AG10803 (cell line): ENCODE data around the gene MFSD6.

Experiments
- DNase-seq: peaks from one replicate; pipeline ENCODE4 v3.0.0; 2010; ENCODE audit warnings: low read depth
- H3K4me3 ChIP-seq: 2 replicates; pipeline ENCODE4 v1.5.1; 2011; ENCODE audit warnings: mild to moderate bottlenecking, low read length, control low read depth
- TF ChIP-seq, protein P1 (sequence below): conservative IDR thresholded peaks from 2 replicates; pipeline ENCODE4 v1.5.1; 2011; ENCODE audit warnings: mild to moderate bottlenecking, low read length, control low read depth, inconsistent platforms

MFSD6 gene

DNA sequence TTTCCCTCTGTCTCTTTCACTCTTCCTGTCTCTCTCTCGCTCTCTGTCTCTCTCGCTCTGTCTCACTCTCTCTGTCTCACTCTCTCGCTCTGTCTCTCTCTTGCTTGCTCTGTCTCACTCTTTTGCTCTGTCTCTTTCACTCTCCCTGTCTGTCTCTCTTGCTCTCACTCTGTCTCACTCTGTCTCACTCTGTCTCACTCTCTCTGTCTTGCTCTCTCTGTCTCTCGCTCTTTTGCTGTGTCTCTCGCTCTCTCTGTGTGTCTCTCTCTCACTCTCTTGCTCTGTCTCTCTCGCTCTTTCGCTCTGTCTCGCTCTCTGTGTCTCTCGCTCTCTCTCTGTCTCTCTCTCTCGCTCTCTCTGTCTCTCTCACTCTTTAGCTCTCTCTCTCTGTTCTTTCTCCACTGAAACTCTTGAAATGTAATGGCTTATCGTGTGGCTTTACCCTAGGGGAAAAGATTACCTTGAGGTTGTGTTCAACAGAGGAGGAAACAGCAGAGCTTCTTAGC, 41.9 kb upstream of the MFSD6 start:
- no peak overlapping the region for H3K4me3 ChIP-seq
- TF ChIP-seq, protein P1, sequence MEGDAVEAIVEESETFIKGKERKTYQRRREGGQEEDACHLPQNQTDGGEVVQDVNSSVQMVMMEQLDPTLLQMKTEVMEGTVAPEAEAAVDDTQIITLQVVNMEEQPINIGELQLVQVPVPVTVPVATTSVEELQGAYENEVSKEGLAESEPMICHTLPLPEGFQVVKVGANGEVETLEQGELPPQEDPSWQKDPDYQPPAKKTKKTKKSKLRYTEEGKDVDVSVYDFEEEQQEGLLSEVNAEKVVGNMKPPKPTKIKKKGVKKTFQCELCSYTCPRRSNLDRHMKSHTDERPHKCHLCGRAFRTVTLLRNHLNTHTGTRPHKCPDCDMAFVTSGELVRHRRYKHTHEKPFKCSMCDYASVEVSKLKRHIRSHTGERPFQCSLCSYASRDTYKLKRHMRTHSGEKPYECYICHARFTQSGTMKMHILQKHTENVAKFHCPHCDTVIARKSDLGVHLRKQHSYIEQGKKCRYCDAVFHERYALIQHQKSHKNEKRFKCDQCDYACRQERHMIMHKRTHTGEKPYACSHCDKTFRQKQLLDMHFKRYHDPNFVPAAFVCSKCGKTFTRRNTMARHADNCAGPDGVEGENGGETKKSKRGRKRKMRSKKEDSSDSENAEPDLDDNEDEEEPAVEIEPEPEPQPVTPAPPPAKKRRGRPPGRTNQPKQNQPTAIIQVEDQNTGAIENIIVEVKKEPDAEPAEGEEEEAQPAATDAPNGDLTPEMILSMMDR, result no peak
- DNase-seq, result no peak

DNA sequence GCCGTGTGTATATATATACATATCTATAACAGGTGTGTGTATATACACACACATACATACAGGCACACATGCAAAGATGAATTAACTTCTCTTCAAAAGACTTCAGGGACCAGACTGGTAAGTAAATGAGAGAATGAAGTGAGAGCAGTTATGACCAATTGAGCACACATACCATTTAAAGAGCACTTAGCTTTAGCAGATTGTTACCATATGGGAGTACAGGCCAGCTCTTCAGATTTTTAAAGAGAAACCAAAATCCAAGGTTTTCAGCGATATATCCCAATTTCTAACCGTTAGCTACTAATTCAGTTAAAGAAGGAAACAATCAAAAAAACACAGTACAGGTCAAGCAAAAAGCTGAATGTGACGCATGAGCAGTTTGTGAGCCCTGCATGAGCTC, 41.1 kb upstream of the MFSD6 start:
- DNase-seq, result no peak
- TF ChIP-seq, protein P1, result no peak
- no peak overlapping the region for H3K4me3 ChIP-seq

DNA sequence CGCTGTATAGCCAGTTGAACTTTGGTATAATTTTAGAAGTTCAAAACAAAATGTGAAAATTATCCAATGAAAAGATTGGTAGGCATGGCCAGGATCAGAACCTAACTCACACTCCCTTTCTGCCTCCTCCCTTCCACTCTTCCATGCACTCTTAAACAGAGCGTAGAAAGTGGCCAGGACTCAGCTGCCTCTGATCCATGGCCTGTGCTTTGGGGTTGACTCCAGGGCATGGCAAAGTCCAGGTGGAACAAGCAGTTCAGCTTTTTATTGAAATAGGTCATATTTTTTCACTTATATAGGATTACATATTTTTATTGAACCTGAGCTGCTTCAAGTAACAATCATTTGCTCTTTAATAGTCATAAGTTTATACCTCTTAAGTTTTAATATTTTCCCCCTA, 38.5 kb upstream of the MFSD6 start:
- TF ChIP-seq, protein P1, result no peak
- H3K4me3 ChIP-seq, result no peak overlapping the region
- DNase-seq, result no peak

DNA sequence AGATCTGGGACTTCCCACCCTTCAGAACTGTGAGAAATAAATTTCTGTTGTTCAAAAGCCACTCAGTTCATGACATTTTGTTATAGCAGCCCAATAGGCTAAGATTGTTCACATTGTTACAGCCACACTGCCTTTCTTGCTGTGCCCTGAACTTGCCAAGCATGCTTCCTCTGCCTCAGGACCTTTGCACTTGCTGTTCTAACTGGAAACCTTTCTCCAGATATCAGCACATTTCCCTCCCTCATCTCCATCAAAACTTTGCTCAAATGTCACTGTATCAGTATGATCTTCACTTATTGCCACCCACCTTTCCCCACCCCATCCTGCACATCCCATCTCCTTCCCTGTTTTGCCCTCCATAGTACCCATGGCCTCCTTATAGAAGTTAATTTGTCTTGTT, 32.1 kb upstream of the MFSD6 start:
- no peak overlapping the region for H3K4me3 ChIP-seq
- TF ChIP-seq, protein P1, result no peak
- DNase-seq, result no peak

- TF ChIP-seq, protein P1, result no peak
- no peak for DNase-seq
- no peak overlapping the region for H3K4me3 ChIP-seq
These were observed 31.4 kb upstream of the MFSD6 start for GRCh38 chr2:190376591-190377245.

GRCh38 chr2:190378880-190379237, 29.3 kb upstream of the MFSD6 start:
- H3K4me3 ChIP-seq, result no peak overlapping the region
- TF ChIP-seq, protein P1, result no peak
- no peak for DNase-seq

GRCh38 chr2:190379249-190379964, 28.7 kb upstream of the MFSD6 start:
- TF ChIP-seq, protein P1, result no peak
- no peak for DNase-seq
- H3K4me3 ChIP-seq, result no peak overlapping the region
